NOMO-1 treated with DMSO at 0.1 percent for 48 hours (cell line): Measurements from ENCODE around the gene ITGAD.
"Not testable (repeated sequence)": the region's sequence is repeated elsewhere in the genome, so short reads cannot be mapped to it uniquely, and the experiment has no call there.

Experiments used
- DNase-seq: peaks from one replicate; lab custom pipeline; 2025; ENCODE audit not compliant: unreplicated experiment; lab: John Stamatoyannopoulos, UW

The ITGAD gene

DNA sequence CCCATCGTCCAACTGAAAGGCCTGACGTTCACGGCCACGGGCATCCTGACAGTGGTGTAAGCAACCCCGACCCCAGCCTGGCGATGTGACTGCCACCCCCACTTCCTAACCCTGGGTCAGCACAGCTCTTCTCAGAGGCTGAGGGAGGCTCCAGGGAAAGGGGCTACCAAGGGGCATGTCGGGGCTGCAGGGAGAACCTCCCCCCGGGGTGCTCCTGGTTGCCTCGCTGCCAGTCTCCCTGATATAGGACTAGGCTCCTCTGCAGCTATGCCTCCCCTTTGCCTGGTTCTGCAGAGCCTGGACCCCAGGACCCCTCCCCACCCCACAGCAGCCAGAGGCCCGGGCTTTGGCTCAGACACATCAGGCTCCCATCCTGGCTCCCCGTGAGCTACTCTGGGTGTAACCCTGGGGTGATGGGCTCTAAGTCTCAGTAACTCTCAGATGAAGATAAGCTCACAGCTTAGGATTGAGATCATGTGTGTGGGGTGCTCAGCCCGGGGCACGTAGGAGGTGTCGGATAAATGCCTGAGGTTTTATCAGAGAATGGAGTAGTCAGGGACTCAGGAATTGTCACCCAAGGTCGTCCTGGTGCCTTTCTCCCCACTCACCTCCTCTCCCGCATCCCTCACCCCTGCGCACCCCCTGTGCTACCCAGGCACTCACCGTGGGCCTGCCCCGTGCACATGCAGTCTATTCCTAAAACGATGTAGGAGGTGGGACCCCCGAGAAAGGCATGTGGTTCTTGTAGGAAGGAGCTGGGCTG, 10.6 kb downstream of the ITGAD start:
- no peak for DNase-seq

DNA sequence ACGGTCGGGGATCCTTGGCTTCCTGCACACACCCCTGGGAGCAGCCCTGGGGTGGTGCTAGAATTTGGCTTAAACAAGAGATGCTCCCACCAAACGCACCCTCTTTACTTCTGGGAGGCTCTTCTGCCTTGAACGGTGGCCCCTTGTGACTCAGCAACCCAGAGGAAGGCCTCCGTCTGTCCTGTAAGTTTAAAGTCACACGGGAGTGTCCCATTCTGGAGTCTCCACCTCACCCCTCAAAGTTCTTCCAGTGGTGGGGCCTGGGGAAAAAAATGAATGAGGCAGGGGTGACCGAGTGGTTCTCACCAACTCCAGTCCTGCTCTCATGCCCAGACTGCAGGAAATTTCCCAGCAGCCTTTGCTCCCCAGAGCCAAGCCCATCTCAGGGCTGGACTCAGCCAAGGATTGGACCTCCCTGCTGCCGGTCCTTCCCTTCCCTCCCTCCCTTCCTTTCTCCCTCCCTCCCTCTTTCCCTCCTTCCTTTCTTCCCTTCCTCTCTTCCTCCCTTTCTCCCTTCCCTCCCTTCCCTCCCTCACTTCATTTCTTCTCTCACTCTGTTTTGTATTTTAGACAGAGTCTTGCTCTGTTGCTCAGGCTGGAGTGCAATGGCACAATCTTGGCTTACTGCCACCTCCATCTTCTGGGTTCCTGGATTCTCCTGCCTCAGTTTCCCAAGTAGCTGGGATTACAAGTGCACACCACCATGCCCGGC, 11.4 kb downstream of the ITGAD start:
- DNase-seq = no peak

DNA sequence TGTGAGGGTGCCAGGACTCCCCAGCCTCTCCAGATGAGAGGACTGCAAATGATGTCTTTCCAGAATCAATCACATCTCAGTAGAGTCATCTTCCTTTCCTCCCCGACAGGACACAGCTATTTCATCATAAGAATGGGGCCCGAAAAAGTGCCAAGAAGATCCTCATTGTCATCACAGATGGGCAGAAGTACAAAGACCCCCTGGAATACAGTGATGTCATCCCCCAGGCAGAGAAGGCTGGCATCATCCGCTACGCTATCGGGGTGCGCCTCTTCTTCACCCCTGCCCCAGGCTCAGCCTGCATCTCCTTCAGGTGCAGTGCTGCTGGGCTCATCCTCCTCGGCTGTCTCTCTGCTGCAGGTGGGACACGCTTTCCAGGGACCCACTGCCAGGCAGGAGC, 14.3 kb downstream of the ITGAD start:
- DNase-seq = no peak

DNA sequence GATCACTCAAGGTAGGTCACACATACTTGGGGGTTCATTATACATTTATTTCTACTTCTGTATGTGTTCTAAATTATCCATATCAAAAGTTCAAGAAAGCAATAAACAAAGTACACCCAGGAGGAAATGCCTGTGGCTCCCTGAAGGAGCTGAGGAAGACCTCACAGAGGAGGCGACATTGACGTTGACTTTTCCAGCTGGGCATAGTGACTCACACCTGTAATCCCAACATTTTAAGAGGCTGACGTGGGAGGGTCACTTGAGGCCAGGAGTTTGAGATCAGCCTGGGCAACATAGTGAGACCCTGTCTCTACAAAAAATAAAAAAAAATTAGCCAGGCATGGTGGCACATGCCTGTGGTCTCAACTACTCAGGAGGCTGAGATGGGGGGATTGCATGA, 16.3 kb downstream of the ITGAD start:
- no peak for DNase-seq

DNA sequence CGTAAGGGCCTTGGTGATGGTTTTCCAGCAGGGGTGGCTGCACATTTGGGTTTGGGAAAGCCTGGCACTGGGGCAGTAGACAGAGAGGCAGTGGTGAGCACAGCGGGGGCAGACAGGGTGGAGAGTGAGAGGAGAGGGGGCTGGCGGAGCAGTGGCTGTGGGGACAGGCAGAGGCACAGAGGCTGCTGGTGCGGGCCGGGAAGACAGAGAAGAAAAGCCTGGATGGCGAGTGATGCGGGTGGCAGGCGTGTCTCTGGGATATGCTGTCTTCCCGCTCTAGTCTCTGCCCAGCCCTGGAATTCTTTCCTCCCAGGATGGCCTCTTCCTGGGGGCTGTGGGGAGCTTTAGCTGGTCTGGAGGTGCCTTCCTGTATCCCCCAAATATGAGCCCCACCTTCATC, 16.9 kb downstream of the ITGAD start:
- no peak for DNase-seq

DNA sequence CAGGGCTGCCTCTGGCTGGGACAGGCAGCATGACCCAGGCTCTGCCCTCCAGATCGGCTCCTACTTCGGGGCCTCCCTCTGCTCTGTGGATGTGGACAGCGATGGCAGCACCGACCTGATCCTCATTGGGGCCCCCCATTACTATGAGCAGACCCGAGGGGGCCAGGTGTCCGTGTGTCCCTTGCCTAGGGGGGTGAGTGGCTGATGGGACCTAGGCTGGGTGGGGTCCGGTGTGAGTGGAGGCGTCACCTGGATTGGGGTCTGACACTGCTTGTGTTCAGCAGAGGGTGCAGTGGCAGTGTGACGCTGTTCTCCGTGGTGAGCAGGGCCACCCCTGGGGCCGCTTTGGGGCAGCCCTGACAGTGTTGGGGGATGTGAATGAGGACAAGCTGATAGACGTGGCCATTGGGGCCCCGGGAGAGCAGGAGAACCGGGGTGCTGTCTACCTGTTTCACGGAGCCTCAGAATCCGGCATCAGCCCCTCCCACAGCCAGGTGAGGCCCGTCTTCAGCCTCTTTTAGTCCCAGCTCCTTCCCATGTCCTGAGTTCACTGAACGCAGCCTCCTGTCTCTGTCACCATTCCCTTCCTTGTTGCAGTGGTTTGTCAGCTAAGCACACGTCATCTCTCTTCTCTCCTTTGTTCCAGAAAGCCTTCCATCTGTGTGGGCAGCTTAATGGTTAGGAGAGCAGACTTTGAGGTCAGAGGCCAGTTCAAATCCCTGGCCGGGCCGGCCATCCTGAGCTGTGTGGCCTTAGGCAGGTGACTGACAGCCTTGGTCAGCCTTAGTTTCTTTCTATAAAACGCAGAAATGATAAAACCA, 18.1 kb downstream of the ITGAD start:
- no peak for DNase-seq

DNA sequence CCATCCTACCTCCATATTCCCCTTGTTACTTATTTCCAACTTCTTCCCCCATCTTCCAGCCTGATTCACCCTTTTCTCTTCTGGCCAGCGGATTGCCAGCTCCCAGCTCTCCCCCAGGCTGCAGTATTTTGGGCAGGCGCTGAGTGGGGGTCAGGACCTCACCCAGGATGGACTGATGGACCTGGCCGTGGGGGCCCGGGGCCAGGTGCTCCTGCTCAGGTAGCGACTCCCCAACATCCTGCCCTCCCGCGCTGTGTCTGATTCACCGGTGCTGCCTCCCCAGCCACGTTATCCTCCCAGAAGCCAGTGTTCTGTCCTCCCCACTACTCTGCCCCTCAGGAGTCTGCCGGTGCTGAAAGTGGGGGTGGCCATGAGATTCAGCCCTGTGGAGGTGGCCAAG, 19.6 kb downstream of the ITGAD start:
- DNase-seq = no peak

DNA sequence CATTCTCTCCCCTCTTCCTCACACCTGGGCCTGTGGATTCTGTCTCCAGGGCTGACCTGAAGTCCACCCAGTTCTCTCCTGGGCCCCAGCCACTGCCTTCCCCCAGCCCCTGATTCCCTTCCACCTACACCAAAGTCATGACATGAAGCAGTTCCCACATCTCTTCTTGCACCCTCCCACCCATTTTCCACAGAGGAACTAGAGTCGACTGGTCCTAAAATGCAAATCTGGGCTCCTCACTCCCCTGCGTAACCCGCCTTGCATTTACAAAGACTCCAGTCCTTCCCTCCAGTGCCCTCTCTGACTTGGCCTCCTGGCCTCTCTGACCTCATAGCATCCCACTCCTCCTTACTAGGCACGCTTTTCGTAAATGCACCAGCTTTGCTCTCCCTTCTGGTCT, 20.2 kb downstream of the ITGAD start:
- no peak for DNase-seq

DNA sequence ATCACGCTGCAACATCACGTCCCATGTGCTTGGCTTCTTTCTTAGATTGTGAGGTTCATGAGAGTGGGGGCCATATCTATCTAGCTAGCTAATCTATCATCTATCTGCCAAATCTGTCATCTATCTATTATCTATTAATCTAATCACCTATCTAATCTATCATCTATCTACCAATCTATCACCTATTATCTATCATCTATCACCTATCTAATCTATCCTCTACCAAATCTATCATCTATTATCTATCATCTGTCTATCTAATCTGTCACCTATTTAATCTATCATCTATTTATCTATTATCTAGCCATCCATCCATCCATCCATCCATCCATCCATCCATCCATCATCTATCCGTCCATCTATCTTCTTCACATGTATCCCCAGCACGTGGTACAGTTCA, 20.8 kb downstream of the ITGAD start:
- DNase-seq = no peak

DNA sequence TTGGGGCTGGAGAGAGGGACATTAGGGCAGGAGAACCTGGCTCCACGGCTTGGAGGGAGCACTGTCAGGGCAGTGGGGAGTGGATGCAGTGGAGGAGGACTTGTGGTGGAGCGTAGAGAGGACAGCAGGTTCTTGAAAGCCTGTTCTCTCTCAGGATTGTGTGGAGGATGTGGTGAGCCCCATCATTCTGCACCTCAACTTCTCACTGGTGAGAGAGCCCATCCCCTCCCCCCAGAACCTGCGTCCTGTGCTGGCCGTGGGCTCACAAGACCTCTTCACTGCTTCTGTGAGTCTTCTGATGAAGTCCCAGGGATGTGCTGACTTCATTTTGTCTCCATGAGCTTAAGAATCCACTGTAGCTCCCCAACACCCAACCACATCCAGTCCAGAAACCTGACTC, 21.6 kb downstream of the ITGAD start:
- DNase-seq = no peak

DNA sequence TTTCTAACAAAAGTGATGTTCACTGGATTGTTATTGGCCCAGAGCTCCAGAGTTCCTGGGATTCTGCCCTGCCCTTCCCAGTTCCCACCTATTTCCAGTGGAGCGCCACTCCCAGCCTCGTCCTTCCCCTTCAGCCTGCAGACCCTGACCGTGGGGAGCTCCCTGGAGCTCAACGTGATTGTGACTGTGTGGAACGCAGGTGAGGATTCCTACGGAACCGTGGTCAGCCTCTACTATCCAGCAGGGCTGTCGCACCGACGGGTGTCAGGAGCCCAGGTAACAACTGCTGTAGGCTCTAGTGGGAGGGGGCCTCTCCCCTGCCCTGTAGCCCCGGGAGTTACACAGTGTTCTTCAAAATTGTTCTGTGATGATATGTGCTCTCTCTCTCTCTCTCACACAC, 23.2 kb downstream of the ITGAD start:
- no peak for DNase-seq

DNA sequence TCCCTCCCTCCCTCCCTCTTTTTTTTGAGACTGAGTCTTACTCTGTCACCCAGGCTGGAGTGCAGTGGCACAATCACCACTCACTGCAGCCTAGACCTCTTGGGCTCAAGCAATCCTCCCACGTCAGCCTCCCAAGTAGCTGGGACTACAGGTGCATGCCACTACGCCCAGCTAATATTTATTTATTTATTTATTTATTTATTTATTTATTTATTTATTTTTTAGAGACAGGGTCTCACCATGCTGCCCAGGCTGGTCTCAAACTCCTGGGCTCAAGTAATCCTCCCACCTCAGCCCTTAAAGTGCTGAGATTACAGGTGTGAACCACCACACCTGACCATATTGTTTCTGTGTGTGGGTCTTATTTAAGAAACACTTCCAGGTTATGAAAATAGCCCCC, 23.9 kb downstream of the ITGAD start:
- not testable (repeated sequence) for DNase-seq

DNA sequence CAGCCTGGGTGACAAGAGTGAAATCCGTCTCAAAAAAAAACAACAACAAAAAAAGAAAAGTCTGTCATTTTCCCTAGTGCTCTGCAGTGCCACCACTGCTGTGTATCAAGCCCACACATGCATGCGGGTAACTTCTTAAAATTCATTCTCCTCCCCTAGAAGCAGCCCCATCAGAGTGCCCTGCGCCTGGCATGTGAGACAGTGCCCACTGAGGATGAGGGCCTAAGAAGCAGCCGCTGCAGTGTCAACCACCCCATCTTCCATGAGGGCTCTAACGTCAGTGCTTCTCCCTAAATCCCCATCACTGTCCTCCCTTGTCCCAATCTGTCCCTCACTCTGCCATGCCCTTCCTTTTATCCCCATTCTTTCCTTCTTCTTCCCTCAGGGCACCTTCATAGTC, 24.8 kb downstream of the ITGAD start:
- DNase-seq = no peak

DNA sequence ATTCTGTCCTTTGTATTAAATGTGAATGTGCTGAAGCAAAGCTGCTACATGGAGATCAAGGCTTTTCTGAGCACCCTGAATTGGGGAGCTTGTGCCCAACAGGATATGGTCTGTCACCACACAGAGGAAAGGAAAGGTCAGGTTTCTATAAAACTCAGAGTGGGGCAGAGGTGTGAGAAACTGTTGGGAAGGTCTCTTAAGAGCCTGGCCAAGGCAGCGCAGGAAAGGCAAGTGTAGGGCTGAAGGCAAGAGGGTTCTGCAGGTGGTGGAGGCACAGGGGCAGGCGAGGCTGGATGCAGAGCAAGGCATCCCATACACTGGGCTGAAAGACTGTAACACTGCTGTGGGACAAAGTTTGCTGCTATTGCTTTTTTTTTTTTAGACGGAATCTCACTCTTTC, 26.9 kb downstream of the ITGAD start:
- no peak for DNase-seq

DNA sequence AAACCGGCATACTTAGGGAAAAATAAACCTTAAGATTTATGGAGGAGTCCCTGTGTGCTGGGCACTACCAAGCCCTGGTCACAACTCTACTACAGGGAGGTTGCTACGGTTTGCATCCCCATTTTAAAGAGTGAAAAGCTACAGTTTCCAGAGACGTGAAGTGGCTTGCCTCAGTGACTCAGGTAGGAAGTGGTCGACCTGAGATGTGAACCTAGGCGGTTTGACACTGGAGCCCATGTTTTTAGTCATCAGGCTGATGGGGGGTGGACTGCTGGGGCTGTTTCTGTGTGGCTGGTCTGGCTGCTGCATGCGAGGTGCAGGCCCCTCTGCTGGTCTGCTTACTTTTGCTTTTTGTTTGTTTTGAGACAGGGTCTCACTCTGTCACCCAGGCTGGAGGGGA, 28.5 kb downstream of the ITGAD start:
- no peak for DNase-seq

DNA sequence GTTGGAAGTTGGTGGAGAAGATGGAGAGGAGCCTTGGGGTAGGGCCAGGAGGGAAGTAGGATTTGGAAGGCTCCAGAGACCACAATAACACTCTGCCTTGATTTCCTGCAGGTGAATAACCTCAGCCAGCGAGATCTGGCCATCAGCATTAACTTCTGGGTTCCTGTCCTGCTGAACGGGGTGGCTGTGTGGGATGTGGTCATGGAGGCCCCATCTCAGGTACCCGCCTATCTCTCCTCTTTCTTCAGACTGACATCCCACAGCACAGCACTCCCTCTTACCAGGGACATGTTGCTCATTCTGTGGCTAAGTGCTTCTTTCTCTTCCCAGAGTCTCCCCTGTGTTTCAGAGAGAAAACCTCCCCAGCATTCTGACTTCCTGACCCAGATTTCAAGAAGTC, 30.1 kb downstream of the ITGAD start:
- DNase-seq = no peak

DNA sequence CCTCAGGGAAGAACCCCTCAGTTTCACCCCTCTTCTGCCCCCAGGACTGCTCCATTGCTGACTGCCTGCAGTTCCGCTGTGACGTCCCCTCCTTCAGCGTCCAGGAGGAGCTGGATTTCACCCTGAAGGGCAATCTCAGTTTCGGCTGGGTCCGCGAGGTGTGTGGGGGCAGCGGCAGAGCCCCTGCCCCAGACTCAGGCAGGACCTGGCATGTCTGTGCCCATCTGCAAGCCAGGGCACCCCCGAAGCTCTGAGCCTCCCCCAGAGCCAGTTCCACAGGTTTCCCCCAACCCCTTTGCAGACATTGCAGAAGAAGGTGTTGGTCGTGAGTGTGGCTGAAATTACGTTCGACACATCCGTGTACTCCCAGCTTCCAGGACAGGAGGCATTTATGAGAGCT, 30.7 kb downstream of the ITGAD start:
- no peak for DNase-seq

DNA sequence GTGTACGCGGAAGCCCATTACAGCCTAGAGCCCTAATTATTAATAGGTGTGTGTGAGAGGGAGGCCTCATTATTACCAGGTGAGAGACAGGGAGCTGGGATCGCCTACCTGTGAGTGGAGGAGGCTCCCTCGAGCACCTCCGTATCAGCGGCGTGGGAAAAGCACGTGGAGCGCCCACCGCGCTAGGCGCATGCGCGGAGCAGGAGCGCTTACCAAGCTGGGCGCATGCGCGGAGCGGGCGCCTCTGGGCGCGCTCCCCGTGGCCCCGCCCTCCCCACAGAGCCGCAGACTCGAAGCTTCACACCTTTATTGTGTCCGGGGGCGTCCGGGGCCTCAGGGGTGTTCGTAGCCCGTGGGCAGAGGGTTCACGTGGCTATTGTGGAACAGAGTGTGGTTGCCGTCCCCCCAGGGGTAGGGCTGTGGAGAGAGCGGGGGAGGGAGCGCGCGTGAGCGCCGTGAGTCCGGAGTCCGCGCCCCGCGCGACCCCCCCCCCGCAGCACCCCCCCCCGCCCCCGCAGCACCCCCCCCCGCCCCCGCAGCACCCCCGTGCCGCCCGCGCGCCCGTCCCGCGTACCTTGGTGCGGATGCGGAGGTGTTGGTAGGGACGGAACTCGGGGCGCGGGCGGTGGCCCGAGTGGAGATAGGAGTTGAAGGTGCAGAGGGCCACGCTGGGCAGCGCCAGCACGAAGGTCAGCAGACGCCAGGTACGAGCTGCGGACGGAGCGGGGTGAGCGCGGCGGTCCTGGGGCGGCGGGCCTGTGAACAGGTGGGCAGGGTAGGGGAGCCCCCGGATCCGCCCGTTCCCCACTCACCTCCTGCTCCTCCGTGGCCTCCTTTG, 34.5 kb downstream of the ITGAD start:
- no peak for DNase-seq

DNA sequence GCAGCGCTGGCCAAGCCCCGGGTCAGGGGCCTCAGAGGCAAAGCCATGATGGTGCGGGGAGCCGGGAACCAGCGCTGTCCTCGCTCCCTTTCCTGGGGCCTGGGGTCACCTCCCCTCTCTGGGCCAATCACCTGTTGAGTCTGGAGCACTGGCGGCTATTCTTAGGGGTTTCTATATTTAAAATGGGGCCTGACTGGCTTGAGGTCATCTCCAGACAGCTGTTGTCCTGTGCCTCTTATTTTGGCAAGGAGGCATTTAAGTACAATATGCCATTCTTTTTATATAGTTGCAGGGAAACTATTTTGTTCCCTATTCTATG, 35.1 kb downstream of the ITGAD start, which contains the start of gene COX6A2:
Gene COX6A2 (minus strand): TSS at position 82 of the 319 bp plus-strand sequence. CDS start 35 bp downstream, at position 47.
- DNase-seq = no peak

DNA sequence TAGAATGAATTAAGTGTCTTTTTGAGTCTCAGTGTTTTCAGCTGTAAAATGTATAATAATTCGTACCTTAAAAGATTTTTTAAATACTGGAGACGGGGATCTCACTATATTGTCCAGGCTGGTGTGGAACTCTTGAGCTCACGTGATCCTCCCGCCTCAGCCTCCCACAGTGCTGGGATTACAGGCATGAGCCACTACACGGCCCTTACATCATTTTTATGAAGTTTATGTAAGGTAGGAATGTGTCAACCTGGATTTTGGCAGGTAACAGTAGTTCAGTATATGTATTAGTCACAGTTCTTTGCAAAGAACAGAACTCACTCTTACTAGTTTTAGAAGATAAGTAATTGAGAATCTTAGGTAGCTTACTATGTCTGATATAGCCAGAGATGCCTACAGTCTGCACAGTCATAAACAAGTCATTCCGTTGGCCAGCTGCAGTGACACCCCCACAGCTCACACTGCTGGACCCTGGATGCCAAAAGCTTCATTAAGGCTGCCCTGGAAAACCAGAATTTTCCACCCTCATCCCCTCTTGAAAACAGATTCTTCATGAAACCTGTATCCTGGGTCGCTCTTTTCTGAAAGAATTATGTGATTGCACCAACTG, 35.6 kb downstream of the ITGAD start:
- no peak for DNase-seq

DNA sequence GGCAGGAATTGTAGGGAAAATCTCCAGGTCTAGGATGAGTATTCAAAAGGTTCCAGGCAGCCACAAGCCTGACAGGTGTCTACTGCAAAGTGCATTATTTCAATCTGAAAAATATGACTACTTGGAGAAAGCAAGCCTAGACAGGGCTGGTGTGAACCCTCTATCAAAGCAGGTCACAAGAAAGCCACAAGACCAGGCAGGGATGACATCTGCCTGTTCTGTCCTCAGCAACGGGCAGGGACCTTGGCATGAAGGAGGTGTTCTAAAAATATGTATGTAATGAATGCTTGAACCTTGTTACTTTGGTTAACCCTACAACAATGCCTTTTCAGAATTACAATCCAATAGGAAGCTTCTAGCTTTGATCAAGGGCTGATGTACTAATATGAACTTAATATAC, 36.2 kb downstream of the ITGAD start:
- DNase-seq = no peak
